ENCODE data around the gene SLC40A1. TPM values are rescaled to one million over a fixed set of nuclear protein-coding genes. Genes with fewer than 3 reads are reported as not detected.

The SLC40A1 gene
- total and polyA plus RNA-seq, 10 of the 15 experiments (the other 5 are each of a cell fraction or from before 2014, with no cell fraction given): 0.01 to 0.38 (median 0.08) TPM; not detected in 7

DNA sequence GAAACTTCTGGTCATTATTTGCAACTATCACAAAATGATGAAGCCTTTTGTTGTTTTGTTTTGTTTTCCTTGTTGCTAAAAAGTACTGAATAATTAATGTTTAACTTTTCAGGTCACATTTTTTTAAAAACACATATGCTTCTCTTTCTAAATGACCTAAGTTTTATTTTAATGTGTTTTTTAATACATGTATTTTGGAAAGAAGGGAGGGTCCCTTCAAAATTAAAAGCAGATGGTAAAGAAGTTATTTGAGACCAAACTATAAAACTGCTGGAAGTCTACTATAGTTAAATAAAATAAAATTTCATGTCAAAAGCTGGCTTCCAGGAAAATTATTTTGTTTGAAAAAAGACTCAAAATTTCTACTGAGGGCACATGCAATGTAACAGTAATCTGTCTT is 41.2 kb upstream of the SLC40A1 start (continued):
- TF ChIP-seq, protein P1, sequence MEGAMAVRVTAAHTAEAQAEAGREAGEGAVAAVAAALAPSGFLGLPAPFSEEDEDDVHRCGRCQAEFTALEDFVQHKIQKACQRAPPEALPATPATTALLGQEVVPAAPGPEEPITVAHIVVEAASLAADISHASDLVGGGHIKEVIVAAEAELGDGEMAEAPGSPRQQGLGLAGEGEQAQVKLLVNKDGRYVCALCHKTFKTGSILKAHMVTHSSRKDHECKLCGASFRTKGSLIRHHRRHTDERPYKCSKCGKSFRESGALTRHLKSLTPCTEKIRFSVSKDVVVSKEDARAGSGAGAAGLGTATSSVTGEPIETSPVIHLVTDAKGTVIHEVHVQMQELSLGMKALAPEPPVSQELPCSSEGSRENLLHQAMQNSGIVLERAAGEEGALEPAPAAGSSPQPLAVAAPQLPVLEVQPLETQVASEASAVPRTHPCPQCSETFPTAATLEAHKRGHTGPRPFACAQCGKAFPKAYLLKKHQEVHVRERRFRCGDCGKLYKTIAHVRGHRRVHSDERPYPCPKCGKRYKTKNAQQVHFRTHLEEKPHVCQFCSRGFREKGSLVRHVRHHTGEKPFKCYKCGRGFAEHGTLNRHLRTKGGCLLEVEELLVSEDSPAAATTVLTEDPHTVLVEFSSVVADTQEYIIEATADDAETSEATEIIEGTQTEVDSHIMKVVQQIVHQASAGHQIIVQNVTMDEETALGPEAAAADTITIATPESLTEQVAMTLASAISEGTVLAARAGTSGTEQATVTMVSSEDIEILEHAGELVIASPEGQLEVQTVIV (IDR thresholded peaks at IDR 0.05; ENCODE audit: borderline replicate concordance, partially characterized antibody): no peak
- TF ChIP-seq TCF3 (IDR thresholded peaks at IDR 0.05; ENCODE audit: borderline replicate concordance, insufficient read depth, low read depth, low read length) (no peak), EP300 (IDR thresholded peaks at IDR 0.05; ENCODE audit: borderline replicate concordance in 1 of 2, control insufficient read depth in 1 of 2, low read depth in 2 of 2, low read length in 2 of 2) (no peak), ZNF384 (IDR thresholded peaks at IDR 0.05; ENCODE audit: borderline replicate concordance, low read depth, low read length) (no peak), IKZF1 (conservative IDR thresholded peaks at IDR 0.05) (no peak), BHLHE40 (IDR thresholded peaks at IDR 0.05; ENCODE audit: borderline replicate concordance in 1 of 2, low read depth in 2 of 2, low read length in 1 of 2) (no peak), SREBF1 (IDR thresholded peaks at IDR 0.05; ENCODE audit: low read length) (no peak), MTA3 (IDR thresholded peaks at IDR 0.05; ENCODE audit: borderline replicate concordance, low read length) (no peak), YY1 (IDR thresholded peaks at IDR 0.05; ENCODE audit: low read depth, low read length) (no peak), CHD2 (IDR thresholded peaks at IDR 0.05; ENCODE audit: borderline replicate concordance, low read depth, low read length) (no peak), BCL11A (IDR thresholded peaks at IDR 0.05; ENCODE audit: low read depth, low read length) (no peak), SIX5 (IDR thresholded peaks at IDR 0.05; ENCODE audit: low read depth, low read length, severe bottlenecking) (no peak), JUNB (IDR thresholded peaks at IDR 0.05) (no peak)
- TF ChIP-seq, protein P2, sequence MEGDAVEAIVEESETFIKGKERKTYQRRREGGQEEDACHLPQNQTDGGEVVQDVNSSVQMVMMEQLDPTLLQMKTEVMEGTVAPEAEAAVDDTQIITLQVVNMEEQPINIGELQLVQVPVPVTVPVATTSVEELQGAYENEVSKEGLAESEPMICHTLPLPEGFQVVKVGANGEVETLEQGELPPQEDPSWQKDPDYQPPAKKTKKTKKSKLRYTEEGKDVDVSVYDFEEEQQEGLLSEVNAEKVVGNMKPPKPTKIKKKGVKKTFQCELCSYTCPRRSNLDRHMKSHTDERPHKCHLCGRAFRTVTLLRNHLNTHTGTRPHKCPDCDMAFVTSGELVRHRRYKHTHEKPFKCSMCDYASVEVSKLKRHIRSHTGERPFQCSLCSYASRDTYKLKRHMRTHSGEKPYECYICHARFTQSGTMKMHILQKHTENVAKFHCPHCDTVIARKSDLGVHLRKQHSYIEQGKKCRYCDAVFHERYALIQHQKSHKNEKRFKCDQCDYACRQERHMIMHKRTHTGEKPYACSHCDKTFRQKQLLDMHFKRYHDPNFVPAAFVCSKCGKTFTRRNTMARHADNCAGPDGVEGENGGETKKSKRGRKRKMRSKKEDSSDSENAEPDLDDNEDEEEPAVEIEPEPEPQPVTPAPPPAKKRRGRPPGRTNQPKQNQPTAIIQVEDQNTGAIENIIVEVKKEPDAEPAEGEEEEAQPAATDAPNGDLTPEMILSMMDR (IDR thresholded peaks at IDR 0.05 in 2 of 3, conservative IDR thresholded peaks at IDR 0.05 in 1 of 3; ENCODE audit: control insufficient read depth in 2 of 3, extremely low read depth in 1 of 3, insufficient read depth in 1 of 3, low read depth in 3 of 3, low read length in 3 of 3): no peak
- TF ChIP-seq, protein P3, sequence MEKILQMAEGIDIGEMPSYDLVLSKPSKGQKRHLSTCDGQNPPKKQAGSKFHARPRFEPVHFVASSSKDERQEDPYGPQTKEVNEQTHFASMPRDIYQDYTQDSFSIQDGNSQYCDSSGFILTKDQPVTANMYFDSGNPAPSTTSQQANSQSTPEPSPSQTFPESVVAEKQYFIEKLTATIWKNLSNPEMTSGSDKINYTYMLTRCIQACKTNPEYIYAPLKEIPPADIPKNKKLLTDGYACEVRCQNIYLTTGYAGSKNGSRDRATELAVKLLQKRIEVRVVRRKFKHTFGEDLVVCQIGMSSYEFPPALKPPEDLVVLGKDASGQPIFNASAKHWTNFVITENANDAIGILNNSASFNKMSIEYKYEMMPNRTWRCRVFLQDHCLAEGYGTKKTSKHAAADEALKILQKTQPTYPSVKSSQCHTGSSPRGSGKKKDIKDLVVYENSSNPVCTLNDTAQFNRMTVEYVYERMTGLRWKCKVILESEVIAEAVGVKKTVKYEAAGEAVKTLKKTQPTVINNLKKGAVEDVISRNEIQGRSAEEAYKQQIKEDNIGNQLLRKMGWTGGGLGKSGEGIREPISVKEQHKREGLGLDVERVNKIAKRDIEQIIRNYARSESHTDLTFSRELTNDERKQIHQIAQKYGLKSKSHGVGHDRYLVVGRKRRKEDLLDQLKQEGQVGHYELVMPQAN (conservative IDR thresholded peaks at IDR 0.05): no peak
- TF ChIP-seq, protein P4, sequence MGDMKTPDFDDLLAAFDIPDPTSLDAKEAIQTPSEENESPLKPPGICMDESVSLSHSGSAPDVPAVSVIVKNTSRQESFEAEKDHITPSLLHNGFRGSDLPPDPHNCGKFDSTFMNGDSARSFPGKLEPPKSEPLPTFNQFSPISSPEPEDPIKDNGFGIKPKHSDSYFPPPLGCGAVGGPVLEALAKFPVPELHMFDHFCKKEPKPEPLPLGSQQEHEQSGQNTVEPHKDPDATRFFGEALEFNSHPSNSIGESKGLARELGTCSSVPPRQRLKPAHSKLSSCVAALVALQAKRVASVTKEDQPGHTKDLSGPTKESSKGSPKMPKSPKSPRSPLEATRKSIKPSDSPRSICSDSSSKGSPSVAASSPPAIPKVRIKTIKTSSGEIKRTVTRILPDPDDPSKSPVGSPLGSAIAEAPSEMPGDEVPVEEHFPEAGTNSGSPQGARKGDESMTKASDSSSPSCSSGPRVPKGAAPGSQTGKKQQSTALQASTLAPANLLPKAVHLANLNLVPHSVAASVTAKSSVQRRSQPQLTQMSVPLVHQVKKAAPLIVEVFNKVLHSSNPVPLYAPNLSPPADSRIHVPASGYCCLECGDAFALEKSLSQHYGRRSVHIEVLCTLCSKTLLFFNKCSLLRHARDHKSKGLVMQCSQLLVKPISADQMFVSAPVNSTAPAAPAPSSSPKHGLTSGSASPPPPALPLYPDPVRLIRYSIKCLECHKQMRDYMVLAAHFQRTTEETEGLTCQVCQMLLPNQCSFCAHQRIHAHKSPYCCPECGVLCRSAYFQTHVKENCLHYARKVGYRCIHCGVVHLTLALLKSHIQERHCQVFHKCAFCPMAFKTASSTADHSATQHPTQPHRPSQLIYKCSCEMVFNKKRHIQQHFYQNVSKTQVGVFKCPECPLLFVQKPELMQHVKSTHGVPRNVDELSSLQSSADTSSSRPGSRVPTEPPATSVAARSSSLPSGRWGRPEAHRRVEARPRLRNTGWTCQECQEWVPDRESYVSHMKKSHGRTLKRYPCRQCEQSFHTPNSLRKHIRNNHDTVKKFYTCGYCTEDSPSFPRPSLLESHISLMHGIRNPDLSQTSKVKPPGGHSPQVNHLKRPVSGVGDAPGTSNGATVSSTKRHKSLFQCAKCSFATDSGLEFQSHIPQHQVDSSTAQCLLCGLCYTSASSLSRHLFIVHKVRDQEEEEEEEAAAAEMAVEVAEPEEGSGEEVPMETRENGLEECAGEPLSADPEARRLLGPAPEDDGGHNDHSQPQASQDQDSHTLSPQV (IDR thresholded peaks at IDR 0.05): no peak

Measured in GM12878 (cell line).